ENCODE results near the gene FAM13C. TPM values are rescaled to one million over a fixed set of nuclear protein-coding genes. Genes with fewer than 3 reads are reported as not detected.

Gene FAM13C
- total and polyA plus RNA-seq, 9 of the 15 experiments (the other 6 are each of a cell fraction or from before 2014, with no cell fraction given) = not detected

DNA sequence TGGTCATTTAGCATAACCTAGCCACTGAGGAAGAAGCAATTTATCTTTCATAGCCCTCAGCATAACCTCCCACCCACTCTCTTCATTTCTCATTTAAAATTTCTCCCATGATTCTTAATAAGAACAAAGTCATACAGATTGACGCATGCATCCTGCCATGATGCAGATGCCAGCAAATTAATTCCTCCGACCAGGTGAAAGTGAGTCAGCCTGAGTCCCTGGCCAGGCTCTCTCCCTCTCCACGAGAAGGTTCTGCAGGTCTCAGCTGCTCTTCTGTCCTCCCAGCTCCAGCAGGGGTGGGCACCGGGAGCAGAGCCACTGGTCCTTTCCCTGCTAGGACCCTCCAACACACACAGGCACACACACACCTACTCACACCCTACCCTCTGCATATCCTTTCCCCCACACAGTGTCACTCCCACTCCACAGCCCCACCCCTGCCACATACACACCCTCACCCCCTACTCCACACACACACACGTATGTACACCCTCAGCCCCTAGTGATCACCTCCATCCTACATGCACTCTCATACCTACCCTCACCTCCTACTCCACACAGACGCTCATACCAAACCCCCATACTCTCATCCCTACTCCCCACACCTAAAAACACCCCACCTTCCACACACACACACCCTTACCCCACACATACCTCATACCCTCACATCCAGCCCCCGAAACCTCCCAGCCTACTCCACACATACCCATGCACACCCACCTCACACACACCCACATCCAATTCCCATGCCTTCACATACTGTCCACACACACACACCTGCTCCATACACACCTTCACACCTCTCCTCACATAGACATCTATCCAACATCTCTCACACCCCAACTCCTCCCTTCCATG, 78.0 kb downstream of the FAM13C start (continued):
- no peak for TF ChIP-seq SRF (CRISPR knock-in tag; IDR thresholded peaks at IDR 0.05)
- no peak for TF ChIP-seq NCOA4 (IDR thresholded peaks at IDR 0.05; ENCODE audit: partially characterized antibody)
- TF ChIP-seq ZBTB5 (IDR thresholded peaks at IDR 0.05) = no peak
- no peak for TF ChIP-seq ZNF695 (CRISPR knock-in tag; IDR thresholded peaks at IDR 0.05)

DNA sequence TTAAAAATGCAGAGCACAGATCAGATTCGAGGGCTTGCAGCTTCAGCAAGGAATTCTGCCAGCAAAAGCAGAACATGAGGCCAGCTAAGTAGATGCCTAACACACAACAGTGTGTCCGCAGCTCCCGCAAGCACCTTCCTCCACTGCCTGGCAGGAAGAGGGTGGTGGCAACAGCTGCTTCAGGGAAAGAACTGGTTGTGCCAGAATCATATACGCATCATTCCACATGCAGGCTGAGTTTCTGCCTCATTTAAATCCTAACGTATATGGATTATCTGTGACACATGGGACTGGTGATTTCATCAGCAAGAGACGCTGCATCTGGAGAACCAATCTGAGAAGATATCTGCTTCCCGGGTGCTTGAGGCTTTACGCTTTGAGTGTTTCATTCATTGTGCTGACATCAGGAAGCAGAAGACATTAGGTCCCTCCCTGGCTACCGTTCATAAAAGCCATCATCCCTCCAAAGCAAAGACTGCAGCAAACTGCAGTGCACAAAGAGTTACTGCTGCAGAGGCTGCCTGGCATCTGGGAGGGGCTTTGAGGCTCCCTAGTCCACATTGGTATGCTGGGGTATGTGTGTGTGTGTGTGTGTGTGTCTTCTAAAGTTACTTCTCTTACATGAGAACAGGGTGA, 78.8 kb downstream of the FAM13C start:
- POLR2A ChIA-PET = no interaction called here
- no peak for ATAC-seq
- intact Hi-C loops (cut with micrococcal nuclease) (no loop called here), in situ Hi-C loops (cut with MboI) (no loop called here)
- DNase-seq (ENCODE audit: extremely low read depth in 1 of 4, low spot score in 3 of 4) = no peak
- H3K4me2 ChIP-seq (ENCODE audit: insufficient read depth, low read length) = no peak overlapping the region
- no peak overlapping the region for H3K27ac ChIP-seq (ENCODE audit: extremely low read depth, low read depth, low read length)
- H3K27me3 ChIP-seq (ENCODE audit: control insufficient read depth in 2 of 2, insufficient read depth in 2 of 2, low read length in 2 of 2) = no peaks in the 10 kb centered on the region
- H3K79me2 ChIP-seq (ENCODE audit: control insufficient read depth, insufficient read depth, low read length) = no peaks in the 10 kb centered on the region
- no peaks in the 10 kb centered on the region for H3K9me3 ChIP-seq (replicated peaks; ENCODE audit: control insufficient read depth, insufficient read depth, low read depth, low read length)
- 3% methylated on average over 9 of the region's 9 CpGs for WGBS (ENCODE audit: insufficient coverage, low coverage, missing lambda C conversion rate)
- FAIRE-seq = no peak
- CTCF ChIA-PET (ENCODE audit: low intra/inter-chr PET ratio) = no interaction called here
- no peaks in the 10 kb centered on the region for H3K36me3 ChIP-seq (ENCODE audit: control insufficient read depth, insufficient read depth, low read length)
- H4K20me1 ChIP-seq (replicated peaks; ENCODE audit: control insufficient read depth, insufficient read depth, low read length) = no peaks in the 10 kb centered on the region
- no TSS peak for BruUV-seq (replicated peaks)
- H3K9ac ChIP-seq (ENCODE audit: insufficient read depth in 1 of 2, low read depth in 2 of 2, low read length in 2 of 2) = no peak overlapping the region
- H2AFZ ChIP-seq (ENCODE audit: low read depth, low read length) = no peak overlapping the region
- no peak overlapping the region for H3K4me3 ChIP-seq
- no peaks in the 10 kb centered on the region for H3K4me1 ChIP-seq (replicated peaks in 1 of 2; ENCODE audit: control insufficient read depth in 2 of 2, insufficient read depth in 2 of 2, low read length in 2 of 2)
- H3K9me1 ChIP-seq (ENCODE audit: control insufficient read depth, insufficient read depth, low read length) = no peaks in the 10 kb centered on the region
- TF ChIP-seq JUN (IDR thresholded peaks at IDR 0.05; ENCODE audit: borderline replicate concordance, low read depth, low read length) = no peak
- no peak for TF ChIP-seq JUN (CRISPR knock-in tag; IDR thresholded peaks at IDR 0.05; ENCODE audit: borderline replicate concordance)
- TF ChIP-seq EZH2 (IDR thresholded peaks at IDR 0.05; ENCODE audit: borderline replicate concordance, low read depth, low read length) = no peak
- TF ChIP-seq, protein P1, sequence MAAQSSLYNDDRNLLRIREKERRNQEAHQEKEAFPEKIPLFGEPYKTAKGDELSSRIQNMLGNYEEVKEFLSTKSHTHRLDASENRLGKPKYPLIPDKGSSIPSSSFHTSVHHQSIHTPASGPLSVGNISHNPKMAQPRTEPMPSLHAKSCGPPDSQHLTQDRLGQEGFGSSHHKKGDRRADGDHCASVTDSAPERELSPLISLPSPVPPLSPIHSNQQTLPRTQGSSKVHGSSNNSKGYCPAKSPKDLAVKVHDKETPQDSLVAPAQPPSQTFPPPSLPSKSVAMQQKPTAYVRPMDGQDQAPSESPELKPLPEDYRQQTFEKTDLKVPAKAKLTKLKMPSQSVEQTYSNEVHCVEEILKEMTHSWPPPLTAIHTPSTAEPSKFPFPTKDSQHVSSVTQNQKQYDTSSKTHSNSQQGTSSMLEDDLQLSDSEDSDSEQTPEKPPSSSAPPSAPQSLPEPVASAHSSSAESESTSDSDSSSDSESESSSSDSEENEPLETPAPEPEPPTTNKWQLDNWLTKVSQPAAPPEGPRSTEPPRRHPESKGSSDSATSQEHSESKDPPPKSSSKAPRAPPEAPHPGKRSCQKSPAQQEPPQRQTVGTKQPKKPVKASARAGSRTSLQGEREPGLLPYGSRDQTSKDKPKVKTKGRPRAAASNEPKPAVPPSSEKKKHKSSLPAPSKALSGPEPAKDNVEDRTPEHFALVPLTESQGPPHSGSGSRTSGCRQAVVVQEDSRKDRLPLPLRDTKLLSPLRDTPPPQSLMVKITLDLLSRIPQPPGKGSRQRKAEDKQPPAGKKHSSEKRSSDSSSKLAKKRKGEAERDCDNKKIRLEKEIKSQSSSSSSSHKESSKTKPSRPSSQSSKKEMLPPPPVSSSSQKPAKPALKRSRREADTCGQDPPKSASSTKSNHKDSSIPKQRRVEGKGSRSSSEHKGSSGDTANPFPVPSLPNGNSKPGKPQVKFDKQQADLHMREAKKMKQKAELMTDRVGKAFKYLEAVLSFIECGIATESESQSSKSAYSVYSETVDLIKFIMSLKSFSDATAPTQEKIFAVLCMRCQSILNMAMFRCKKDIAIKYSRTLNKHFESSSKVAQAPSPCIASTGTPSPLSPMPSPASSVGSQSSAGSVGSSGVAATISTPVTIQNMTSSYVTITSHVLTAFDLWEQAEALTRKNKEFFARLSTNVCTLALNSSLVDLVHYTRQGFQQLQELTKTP (IDR thresholded peaks at IDR 0.05; ENCODE audit: low read depth in 1 of 2, partially characterized antibody in 2 of 2) = no peak
- TF ChIP-seq HEY1 (CRISPR knock-in tag; IDR thresholded peaks at IDR 0.05; ENCODE audit: borderline replicate concordance) = no peak
- TF ChIP-seq MED1 (CRISPR knock-in tag; IDR thresholded peaks at IDR 0.05; ENCODE audit: borderline replicate concordance) = no peak
- TF ChIP-seq POLR2AphosphoS5 (IDR thresholded peaks at IDR 0.05; ENCODE audit: control insufficient read depth, insufficient read depth, low read depth, low read length) = no peak
- TF ChIP-seq ZC3H11A (IDR thresholded peaks at IDR 0.05; ENCODE audit: low read depth, low read length) = no peak
- no peak for TF ChIP-seq ZNF24 (IDR thresholded peaks at IDR 0.05)
- no peak for TF ChIP-seq CBX3 (IDR thresholded peaks at IDR 0.05; ENCODE audit: borderline replicate concordance in 1 of 2, low read length in 2 of 2)
